HepG2 (cell line): ENCODE measurements around the gene BLOC1S1. TPM values are rescaled to one million over a fixed set of nuclear protein-coding genes. Genes with fewer than 3 reads are reported as not detected.
A peak's percentile ranks its signal among the peaks of the same experiment; 100 is the strongest.

Source experiments
- AGO2 ChIP-seq: fragments of 200-400 bp; formaldehyde crosslinking; optimal IDR thresholded peaks from 2 replicates; pipeline ENCODE3; 2017; ENCODE audit warnings: mild to moderate bottlenecking, low read depth, low read length, moderate library complexity
- AKAP8 ChIP-seq: sonication (generic); formaldehyde crosslinking; IDR thresholded peaks from 2 replicates; pipeline ENCODE4 v1.5.1; 2020; ENCODE audit warnings: mild to moderate bottlenecking, missing genetic modification reagents
- ARID3A ChIP-seq: IDR thresholded peaks from 2 replicates; pipeline ENCODE4 v1.6.1; 2012; ENCODE audit warnings: low read depth, low read length, improper control_type of control experiment
- BHLHE40 ChIP-seq: IDR thresholded peaks from 2 replicates; pipeline ENCODE4 v1.6.1; 2011; ENCODE audit warnings: low read length, improper control_type of control experiment
- ERF ChIP-seq: IDR thresholded peaks from 2 replicates; pipeline ENCODE4 v1.6.1; 2018; ENCODE audit warnings: missing biosample characterization, missing genetic modification reagents
- FOXA1 ChIP-seq, 2 experiments: fragments of 450-650 bp in 1 of 2; sonication (generic) in 1 of 2; formaldehyde crosslinking in 1 of 2; IDR thresholded peaks; 2 replicates each; pipeline versions ENCODE4 v1.4.0 to v1.6.1; 2016 to 2020; ENCODE audit warnings: missing genetic modification reagents in 1 of 2
- GMEB2 ChIP-seq: IDR thresholded peaks from 2 replicates; pipeline ENCODE4 v1.6.1; 2016; ENCODE audit warnings: missing biosample characterization, missing genetic modification reagents, low read depth
- MEIS1 ChIP-seq: sonication (generic); formaldehyde crosslinking; IDR thresholded peaks from 2 replicates; pipeline ENCODE4 v1.9.0; 2021; ENCODE audit warnings: mild to moderate bottlenecking, missing genetic modification reagents, moderate library complexity, borderline replicate concordance
- MLXIP ChIP-seq: sonication (generic); formaldehyde crosslinking; IDR thresholded peaks from 2 replicates; pipeline ENCODE4 v1.9.0; 2021; ENCODE audit warnings: missing genetic modification reagents, borderline replicate concordance
- NFATC3 ChIP-seq: sonication (generic); formaldehyde crosslinking; IDR thresholded peaks from 2 replicates; pipeline ENCODE4 v1.5.1; 2020; ENCODE audit warnings: mild to moderate bottlenecking, missing genetic modification reagents
- NR2F2 ChIP-seq: IDR thresholded peaks from 2 replicates; pipeline ENCODE4 v1.6.1; 2012; ENCODE audit warnings: low read depth, inconsistent platforms, borderline replicate concordance
- NRL ChIP-seq: sonication (generic); formaldehyde crosslinking; IDR thresholded peaks from 2 replicates; pipeline ENCODE4 v1.5.0; 2020; ENCODE audit warnings: missing genetic modification reagents, mild to moderate bottlenecking, moderate library complexity, borderline replicate concordance
- PAF1 ChIP-seq: IDR thresholded peaks from 2 replicates; pipeline ENCODE4 v1.6.1; 2016; ENCODE audit warnings: missing genetic modification reagents, missing compliant biosample characterization
- PPARG ChIP-seq: conservative IDR thresholded peaks from 2 replicates; pipeline ENCODE4 v1.6.1; 2016; ENCODE audit warnings: missing biosample characterization, missing genetic modification reagents
- RBFOX2 ChIP-seq: fragments of 200-400 bp; formaldehyde crosslinking; IDR thresholded peaks from 2 replicates; pipeline ENCODE4 v1.6.1; 2017; ENCODE audit warnings: low read depth, mild to moderate bottlenecking, low read length
- RELA ChIP-seq: sonication (generic); formaldehyde crosslinking; IDR thresholded peaks from 2 replicates; pipeline ENCODE4 v1.4.0; 2020; ENCODE audit warnings: missing genetic modification reagents
- SIX4 ChIP-seq: sonication (generic); formaldehyde crosslinking; IDR thresholded peaks from 2 replicates; pipeline ENCODE4 v1.4.0; 2020; ENCODE audit warnings: missing genetic modification reagents
- ZFP91 ChIP-seq: sonication (generic); formaldehyde crosslinking; IDR thresholded peaks from 2 replicates; pipeline ENCODE4 v1.9.0; 2022; ENCODE audit warnings: missing genetic modification reagents, mild to moderate bottlenecking, borderline replicate concordance
- ZNF232 ChIP-seq: sonication (generic); formaldehyde crosslinking; IDR thresholded peaks from 2 replicates; pipeline ENCODE4 v1.4.0; 2020; ENCODE audit warnings: missing genetic modification reagents, borderline replicate concordance
- ZNF34 ChIP-seq: sonication (generic); formaldehyde crosslinking; IDR thresholded peaks from 2 replicates; pipeline ENCODE4 v1.4.0; 2020; ENCODE audit warnings: mild to moderate bottlenecking, missing genetic modification reagents, borderline replicate concordance
- ZNF768 ChIP-seq: sonication (generic); formaldehyde crosslinking; IDR thresholded peaks from 2 replicates; pipeline ENCODE4 v1.4.0; 2020; ENCODE audit warnings: missing genetic modification reagents
- polyA plus RNA-seq, 8 experiments: library from polyadenylated mRNA; depleted of rRNA in 3 of 8; stranded (reverse) in 7 of 8; unstranded in 1 of 8; fragments of >200 nt; fragmentation: Illumina TruSeq in 4 of 8; extraction: Trizol in 4 of 8; gene quantifications; 2 replicates each; pipeline versions ENCODE4 v1.2.1 to v1.2.3, GENCODE V29; 2011 to 2016; ENCODE audit warnings: low read depth in 4 of 8, missing spikeins in 1 of 8, mixed read lengths in 1 of 8; ENCODE audit not compliant: insufficient read depth in 1 of 8
- total RNA-seq, 5 experiments: library from RNA; depleted of rRNA; stranded (reverse); fragments of >200 nt; fragmentation: Illumina TruSeq; extraction: Trizol; gene quantifications; 2 replicates each; pipeline ENCODE4 v1.2.3, GENCODE V29; 2016; ENCODE audit warnings: low read depth in 1 of 5

The BLOC1S1 gene
- total and polyA plus RNA-seq, 2 of the 13 experiments (the other 11 are each of a cell fraction or from before 2014, with no cell fraction given), result 55.1 to 95.3 TPM

GRCh38 chr12:55720894-55721444, 5.1 kb downstream of the BLOC1S1 start (continued):
- TF ChIP-seq ZNF232 (CRISPR knock-in tag) (0 out of 2 replicates have a peak, but pooled peaks have one; percentile 20), MLXIP (no peak), ZFP91 (peak; percentile 54; the same call in 1 of the 2 replicates), ZNF34 (no peak), NR2F2 (no peak), PAF1 (CRISPR knock-in tag) (no peak), RBFOX2 (0 out of 2 replicates have a peak, but pooled peaks have one; percentile 29), FOXA1 (IDR thresholded peaks at IDR 0.05) (no peak), FOXA1 (CRISPR knock-in tag; IDR thresholded peaks at IDR 0.05) (no peak), SIX4 (CRISPR knock-in tag) (no peak), BHLHE40 (0 out of 2 replicates have a peak, but pooled peaks have one; percentile 6), RELA (CRISPR knock-in tag) (no peak), GMEB2 (no peak), NRL (no peak), ZNF768 (peak; percentile 46; the same call in 1 of the 2 replicates), AKAP8 (CRISPR knock-in tag) (no peak), ARID3A (no peak), AGO2 (peak; percentile 69), ERF (CRISPR knock-in tag) (no peak; the same call in 1 of the 2 replicates), NFATC3 (CRISPR knock-in tag) (no peak), PPARG (CRISPR knock-in tag) (peak; percentile 89), MEIS1 (CRISPR knock-in tag) (no peak)
